Amygdala (tissue), 56 donors: ENCODE measurements around the gene AUTS2.

Source experiments
- DNase-seq, 56 donors: peaks; one replicate each; lab custom pipeline; 2025; lab: John Stamatoyannopoulos, UW

The AUTS2 gene

GRCh38 chr7:69598081-69598486 is at the start of gene AUTS2:
AUTS2 (plus strand) TSS chr7:69598475; CDS start chr7:69599654, 1,179 bp downstream.
- peak; percentile 66 to 96 (median 88) for DNase-seq

GRCh38 chr7:69550991-69551390 is 47.3 kb upstream of the AUTS2 start:
- no peak for DNase-seq

GRCh38 chr7:69553190-69553589 is 45.1 kb upstream of the AUTS2 start:
- DNase-seq, result no peak

GRCh38 chr7:69561266-69561960 is 36.9 kb upstream of the AUTS2 start:
- no peak for DNase-seq

- peak in 51 of 56 donors; percentile 3 to 88 (median 50) for DNase-seq
Measured at GRCh38 chr7:69564454-69565417, 33.5 kb upstream of the AUTS2 start.

GRCh38 chr7:69567800-69568199 is 30.5 kb upstream of the AUTS2 start:
- DNase-seq, result no peak

- DNase-seq, result no peak
Measured at GRCh38 chr7:69568266-69568665, 30.0 kb upstream of the AUTS2 start.

GRCh38 chr7:69575651-69576050 is 22.6 kb upstream of the AUTS2 start:
- DNase-seq, result no peak

- peak in 3 of 56 donors; percentile 11 to 23 (median 20) for DNase-seq
Measured at GRCh38 chr7:69577221-69577620, 21.1 kb upstream of the AUTS2 start.

GRCh38 chr7:69585169-69585568 is 13.1 kb upstream of the AUTS2 start:
- no peak for DNase-seq

- DNase-seq, result no peak
Measured at GRCh38 chr7:69586321-69586720, 12.0 kb upstream of the AUTS2 start.

- peak in 2 of 56 donors; percentile 23 to 66 for DNase-seq
Measured at GRCh38 chr7:69588773-69589172, 9.5 kb upstream of the AUTS2 start.

GRCh38 chr7:69591805-69592204 is 6.5 kb upstream of the AUTS2 start:
- DNase-seq, result no peak

- no peak for DNase-seq
Measured at GRCh38 chr7:69593511-69593910, 4.8 kb upstream of the AUTS2 start.

GRCh38 chr7:69595415-69595814 is 2.9 kb upstream of the AUTS2 start:
- no peak for DNase-seq

- DNase-seq, result no peak
Measured at GRCh38 chr7:69596056-69596455, 2.2 kb upstream of the AUTS2 start.

GRCh38 chr7:69596723-69597277 is 1.5 kb upstream of the AUTS2 start:
- DNase-seq, result peak in 8 of 56 donors; percentile 21 to 67 (median 38)

GRCh38 chr7:69597278-69598076 is 798 bp upstream of the AUTS2 start:
- peak in 33 of 56 donors; percentile 26 to 80 (median 62) for DNase-seq

GRCh38 chr7:69598487-69599285 is 411 bp downstream of the AUTS2 start:
- peak in 21 of 56 donors; percentile 18 to 69 (median 53) for DNase-seq
